H1 (cell line): Measurements from ENCODE around the gene HADHA. TPM values are rescaled to one million over a fixed set of nuclear protein-coding genes. Genes with fewer than 3 reads are reported as not detected.

Experiments
- polyA plus RNA-seq, 7 experiments: library from polyadenylated mRNA; depleted of rRNA in 3 of 7; stranded (reverse) in 5 of 7; unstranded in 2 of 7; fragments of >200 nt in 5 of 7; fragments of 200-250 nt in 2 of 7; gene quantifications; 1 replicate in 5 of 7; 2 replicates in 1 of 7; 4 replicates in 1 of 7; pipeline versions ENCODE4 v1.2.1 to v1.2.3, GENCODE V29; 2011 to 2013; ENCODE audit warnings: missing spikeins in 2 of 7, mixed read lengths in 2 of 7
- total RNA-seq: library from RNA; stranded (reverse); fragmentation: NEBNext Ultra II Directional; extraction: Animal tissue kit (Norgen Biotek cat#: 25700); gene quantifications from 2 replicates; pipeline ENCODE4 v1.2.1, GENCODE V29; 2021
- TF ChIP-seq, protein P1 (sequence below): fragments of 300-600 bp; sonication (generic); IDR thresholded peaks from 2 replicates; pipeline ENCODE4 v1.7.1; 2012; ENCODE audit warnings: low read length, moderate library complexity, mild to moderate bottlenecking, inconsistent platforms; ENCODE audit not compliant: insufficient replicate concordance

HADHA gene
- total and polyA plus RNA-seq, 2 of the 8 experiments (the other 6 are each of a cell fraction or from before 2014, with no cell fraction given): 64.6 to 131 TPM

DNA sequence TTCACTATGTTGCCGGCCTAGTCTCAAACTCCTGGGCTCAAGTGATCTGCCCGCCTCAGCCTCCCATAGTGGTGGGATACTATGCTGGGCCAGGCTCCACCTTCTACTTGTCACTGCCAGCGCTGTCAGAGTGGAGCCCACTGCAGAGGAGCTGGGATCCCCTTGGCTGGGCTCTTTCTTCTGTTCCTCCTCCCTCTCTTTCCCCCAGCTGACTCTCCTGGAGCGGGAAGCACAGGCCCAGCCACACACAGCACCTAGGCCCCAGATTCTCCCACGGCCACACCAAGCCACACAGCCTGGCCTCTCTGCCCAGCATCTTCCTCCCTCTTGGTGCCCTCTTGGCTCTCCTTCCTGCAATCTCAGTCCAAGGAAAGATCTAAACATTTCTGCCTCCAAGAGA is 75.2 kb downstream of the HADHA start (continued):
- TF ChIP-seq, protein P1, sequence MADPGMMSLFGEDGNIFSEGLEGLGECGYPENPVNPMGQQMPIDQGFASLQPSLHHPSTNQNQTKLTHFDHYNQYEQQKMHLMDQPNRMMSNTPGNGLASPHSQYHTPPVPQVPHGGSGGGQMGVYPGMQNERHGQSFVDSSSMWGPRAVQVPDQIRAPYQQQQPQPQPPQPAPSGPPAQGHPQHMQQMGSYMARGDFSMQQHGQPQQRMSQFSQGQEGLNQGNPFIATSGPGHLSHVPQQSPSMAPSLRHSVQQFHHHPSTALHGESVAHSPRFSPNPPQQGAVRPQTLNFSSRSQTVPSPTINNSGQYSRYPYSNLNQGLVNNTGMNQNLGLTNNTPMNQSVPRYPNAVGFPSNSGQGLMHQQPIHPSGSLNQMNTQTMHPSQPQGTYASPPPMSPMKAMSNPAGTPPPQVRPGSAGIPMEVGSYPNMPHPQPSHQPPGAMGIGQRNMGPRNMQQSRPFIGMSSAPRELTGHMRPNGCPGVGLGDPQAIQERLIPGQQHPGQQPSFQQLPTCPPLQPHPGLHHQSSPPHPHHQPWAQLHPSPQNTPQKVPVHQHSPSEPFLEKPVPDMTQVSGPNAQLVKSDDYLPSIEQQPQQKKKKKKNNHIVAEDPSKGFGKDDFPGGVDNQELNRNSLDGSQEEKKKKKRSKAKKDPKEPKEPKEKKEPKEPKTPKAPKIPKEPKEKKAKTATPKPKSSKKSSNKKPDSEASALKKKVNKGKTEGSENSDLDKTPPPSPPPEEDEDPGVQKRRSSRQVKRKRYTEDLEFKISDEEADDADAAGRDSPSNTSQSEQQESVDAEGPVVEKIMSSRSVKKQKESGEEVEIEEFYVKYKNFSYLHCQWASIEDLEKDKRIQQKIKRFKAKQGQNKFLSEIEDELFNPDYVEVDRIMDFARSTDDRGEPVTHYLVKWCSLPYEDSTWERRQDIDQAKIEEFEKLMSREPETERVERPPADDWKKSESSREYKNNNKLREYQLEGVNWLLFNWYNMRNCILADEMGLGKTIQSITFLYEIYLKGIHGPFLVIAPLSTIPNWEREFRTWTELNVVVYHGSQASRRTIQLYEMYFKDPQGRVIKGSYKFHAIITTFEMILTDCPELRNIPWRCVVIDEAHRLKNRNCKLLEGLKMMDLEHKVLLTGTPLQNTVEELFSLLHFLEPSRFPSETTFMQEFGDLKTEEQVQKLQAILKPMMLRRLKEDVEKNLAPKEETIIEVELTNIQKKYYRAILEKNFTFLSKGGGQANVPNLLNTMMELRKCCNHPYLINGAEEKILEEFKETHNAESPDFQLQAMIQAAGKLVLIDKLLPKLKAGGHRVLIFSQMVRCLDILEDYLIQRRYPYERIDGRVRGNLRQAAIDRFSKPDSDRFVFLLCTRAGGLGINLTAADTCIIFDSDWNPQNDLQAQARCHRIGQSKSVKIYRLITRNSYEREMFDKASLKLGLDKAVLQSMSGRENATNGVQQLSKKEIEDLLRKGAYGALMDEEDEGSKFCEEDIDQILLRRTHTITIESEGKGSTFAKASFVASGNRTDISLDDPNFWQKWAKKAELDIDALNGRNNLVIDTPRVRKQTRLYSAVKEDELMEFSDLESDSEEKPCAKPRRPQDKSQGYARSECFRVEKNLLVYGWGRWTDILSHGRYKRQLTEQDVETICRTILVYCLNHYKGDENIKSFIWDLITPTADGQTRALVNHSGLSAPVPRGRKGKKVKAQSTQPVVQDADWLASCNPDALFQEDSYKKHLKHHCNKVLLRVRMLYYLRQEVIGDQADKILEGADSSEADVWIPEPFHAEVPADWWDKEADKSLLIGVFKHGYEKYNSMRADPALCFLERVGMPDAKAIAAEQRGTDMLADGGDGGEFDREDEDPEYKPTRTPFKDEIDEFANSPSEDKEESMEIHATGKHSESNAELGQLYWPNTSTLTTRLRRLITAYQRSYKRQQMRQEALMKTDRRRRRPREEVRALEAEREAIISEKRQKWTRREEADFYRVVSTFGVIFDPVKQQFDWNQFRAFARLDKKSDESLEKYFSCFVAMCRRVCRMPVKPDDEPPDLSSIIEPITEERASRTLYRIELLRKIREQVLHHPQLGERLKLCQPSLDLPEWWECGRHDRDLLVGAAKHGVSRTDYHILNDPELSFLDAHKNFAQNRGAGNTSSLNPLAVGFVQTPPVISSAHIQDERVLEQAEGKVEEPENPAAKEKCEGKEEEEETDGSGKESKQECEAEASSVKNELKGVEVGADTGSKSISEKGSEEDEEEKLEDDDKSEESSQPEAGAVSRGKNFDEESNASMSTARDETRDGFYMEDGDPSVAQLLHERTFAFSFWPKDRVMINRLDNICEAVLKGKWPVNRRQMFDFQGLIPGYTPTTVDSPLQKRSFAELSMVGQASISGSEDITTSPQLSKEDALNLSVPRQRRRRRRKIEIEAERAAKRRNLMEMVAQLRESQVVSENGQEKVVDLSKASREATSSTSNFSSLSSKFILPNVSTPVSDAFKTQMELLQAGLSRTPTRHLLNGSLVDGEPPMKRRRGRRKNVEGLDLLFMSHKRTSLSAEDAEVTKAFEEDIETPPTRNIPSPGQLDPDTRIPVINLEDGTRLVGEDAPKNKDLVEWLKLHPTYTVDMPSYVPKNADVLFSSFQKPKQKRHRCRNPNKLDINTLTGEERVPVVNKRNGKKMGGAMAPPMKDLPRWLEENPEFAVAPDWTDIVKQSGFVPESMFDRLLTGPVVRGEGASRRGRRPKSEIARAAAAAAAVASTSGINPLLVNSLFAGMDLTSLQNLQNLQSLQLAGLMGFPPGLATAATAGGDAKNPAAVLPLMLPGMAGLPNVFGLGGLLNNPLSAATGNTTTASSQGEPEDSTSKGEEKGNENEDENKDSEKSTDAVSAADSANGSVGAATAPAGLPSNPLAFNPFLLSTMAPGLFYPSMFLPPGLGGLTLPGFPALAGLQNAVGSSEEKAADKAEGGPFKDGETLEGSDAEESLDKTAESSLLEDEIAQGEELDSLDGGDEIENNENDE: no peak
- TF ChIP-seq, all 59 proteins: peak for 0
